GM18507 (cell line): Measurements from ENCODE around the gene KRTAP6-1.

ENCODE experiments used
- DNase-seq: peaks from one replicate; pipeline ENCODE4 v3.0.0; 2011; ENCODE audit warnings: low read depth; ENCODE audit not compliant: insufficient read length; ENCODE audit errors: extremely low spot score
- FAIRE-seq: peaks from 2 replicates; lab custom pipeline; 2011; peaks lifted over from hg19 to GRCh38; lab: Jason Lieb, UNC

The KRTAP6-1 gene, protein sequence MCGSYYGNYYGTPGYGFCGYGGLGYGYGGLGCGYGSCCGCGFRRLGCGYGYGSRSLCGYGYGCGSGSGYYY

DNA sequence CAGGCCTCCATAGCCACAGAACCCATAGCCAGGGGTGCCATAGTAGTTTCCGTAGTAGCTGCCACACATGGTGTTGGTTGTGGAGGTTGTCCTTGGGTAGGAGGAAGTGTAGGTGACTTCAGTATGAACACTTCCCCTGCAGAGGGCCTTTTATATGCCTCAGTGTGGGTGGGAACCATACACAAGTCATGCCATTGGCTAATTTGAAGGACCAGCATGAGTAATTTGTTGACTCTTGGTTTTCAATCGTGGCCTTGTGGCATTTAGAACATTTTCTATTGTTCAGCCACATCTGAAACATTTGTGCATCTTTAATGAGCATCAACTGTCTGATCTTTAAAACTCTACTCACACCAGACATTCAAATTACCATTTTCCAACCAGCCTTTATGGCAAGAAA lies at the start of gene KRTAP6-1:
Gene KRTAP6-1, minus strand, starts transcription at position 95 of the 400 bp plus-strand sequence. Its CDS starts 26 bp downstream, at position 69.
- FAIRE-seq: no peak
- no peak for DNase-seq

DNA sequence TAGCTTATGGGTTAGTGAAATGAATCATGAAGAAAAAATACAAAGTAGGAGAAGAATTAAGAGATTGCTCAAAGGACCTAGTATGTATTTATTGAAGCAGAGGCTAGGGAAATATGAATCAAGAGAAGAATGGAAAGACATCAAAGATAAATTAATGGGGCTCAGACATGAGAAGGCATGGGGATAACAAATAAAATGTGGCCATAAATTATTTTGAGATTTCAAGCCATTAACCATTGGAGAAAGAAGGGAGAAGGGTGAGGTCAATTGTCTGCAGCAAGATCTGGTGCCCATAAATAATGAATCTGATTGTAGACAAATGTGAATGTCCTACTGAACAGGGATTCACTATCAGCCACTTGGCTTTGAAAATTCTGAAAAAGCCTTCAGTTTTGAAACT lies 39.2 kb upstream of the KRTAP6-1 start:
- FAIRE-seq (no peak), DNase-seq (no peak)

DNA sequence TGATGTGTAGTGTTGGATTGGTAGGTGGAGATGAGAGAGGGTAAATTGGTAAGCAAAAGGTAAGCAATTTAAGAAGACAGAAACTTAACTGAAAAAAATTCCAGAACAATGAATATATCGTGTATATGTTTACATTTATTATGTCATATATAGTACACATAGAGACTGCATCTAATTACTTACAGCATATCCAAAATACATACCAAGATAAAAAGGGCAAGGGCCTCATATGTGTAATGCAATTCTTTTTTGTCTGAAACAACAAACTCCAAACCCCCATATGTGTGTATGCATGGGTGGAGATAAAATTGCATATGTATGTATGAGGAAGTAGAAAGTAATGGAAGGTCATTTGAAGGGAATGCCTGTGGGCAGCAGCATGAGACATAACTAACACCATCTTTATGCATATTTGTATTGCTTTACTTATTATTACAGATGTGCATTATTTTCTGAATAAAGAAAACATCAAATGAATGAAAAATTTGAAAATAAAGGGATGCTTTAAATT lies 33.2 kb upstream of the KRTAP6-1 start:
- FAIRE-seq: no peak

DNA sequence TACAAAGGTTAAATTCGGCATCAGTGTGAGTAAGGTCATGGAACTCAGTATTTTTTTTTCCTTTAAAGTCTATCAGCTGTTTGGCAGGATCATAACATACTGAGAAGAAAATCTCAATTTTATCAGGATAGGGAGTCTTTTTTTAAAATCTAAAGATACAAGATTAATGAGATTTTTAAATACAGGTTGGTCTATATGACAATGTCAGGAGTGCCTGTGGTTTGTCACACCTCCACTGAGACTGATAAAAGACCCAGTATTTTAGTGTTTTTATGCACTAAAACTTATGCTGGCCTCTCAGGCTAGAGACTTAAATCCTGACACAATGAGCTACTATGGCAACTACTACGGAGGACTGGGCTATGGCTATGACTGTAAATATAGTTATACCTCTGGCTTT lies 28.8 kb upstream of the KRTAP6-1 start, which contains the start of gene KRTAP20-3:
Gene KRTAP20-3, plus strand, starts transcription at position 301 of the 400 bp plus-strand sequence.
- no peak for FAIRE-seq

More for the DNA sequence above, 33.2 kb upstream of the KRTAP6-1 start:
- no peak for DNase-seq

DNA sequence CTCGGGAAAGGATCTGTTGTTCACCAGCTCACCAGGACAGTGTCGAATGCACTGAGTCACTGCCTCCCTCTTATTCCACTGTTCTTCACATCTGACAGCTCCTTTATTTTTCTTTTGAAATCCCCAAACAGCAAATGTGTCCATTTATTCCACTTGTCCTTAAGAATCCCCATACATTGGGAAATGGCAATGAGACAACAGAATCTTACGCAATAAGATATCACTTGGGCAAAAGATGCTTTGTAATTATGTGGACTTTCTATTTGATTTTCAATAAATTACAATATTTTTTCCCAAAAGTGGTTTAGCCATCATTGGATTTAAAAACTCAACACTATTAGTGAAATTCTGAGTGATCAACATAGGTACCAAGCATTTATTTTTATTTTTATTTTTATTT lies 25.0 kb upstream of the KRTAP6-1 start:
- FAIRE-seq (no peak), DNase-seq (no peak)

More for the DNA sequence above, 28.8 kb upstream of the KRTAP6-1 start, which contains the start of gene KRTAP20-3:
- DNase-seq: no peak

DNA sequence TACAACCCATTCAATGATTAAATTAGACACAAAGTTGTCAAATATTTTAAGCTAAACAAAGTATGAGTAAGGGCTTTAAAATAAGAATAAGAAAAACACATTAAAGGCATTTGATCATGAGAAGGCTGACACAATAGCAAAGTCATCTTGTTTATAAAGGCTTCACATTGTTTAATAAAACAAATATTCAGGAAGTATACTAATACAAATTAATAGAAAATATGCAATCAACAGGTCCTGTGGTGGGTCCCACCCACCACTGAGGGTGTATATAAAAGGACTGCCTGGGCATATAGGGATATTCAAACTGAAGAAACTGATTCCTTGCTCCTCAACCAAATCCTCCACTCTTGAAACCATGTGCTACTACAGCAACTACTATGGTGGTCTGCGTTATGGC lies 21.2 kb upstream of the KRTAP6-1 start, which contains the start of gene KRTAP20-2:
Gene KRTAP20-2, plus strand, starts transcription at position 301 of the 400 bp plus-strand sequence. Its CDS starts 58 bp downstream, at position 359.
- DNase-seq (no peak), FAIRE-seq (no peak)

DNA sequence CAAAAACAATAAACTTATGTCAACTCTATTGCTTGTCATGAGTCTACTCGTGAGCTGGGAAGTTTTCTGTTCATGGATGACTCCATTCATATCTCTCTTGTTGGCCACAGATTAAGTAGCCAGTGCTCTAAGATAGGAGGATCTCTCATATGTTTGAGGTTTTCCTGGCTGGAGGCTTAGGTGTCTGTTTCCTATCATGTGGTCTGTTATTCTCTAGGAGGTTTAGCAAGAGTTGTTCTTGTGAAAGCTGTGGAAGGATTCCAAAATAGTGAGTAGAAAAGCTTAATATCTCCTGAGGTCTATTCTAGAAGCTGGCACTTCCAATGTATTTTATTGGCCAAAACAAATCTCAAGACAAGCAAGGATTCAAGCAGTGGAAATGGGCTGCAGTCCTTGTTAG lies 15.5 kb upstream of the KRTAP6-1 start:
- FAIRE-seq (no peak), DNase-seq (no peak)

DNA sequence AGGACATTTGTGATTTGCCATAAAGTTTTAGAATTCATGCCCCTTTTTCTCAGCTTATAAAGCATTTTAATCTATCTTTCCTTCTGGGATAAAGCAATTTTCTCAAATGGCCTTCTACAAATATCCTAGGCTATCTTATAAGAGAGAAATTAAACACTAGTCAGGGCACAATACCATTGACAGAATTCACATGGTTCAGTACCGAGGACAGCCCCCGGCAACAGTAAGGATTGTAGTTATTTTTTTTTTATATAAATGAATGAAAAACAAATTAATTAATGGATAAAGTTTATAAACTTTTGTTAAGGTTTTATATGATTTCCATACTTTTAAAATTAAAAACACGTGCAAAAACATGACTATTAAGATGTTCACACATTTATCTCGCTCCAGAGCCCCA lies 14.4 kb upstream of the KRTAP6-1 start:
- no peak for DNase-seq
- FAIRE-seq: no peak

DNA sequence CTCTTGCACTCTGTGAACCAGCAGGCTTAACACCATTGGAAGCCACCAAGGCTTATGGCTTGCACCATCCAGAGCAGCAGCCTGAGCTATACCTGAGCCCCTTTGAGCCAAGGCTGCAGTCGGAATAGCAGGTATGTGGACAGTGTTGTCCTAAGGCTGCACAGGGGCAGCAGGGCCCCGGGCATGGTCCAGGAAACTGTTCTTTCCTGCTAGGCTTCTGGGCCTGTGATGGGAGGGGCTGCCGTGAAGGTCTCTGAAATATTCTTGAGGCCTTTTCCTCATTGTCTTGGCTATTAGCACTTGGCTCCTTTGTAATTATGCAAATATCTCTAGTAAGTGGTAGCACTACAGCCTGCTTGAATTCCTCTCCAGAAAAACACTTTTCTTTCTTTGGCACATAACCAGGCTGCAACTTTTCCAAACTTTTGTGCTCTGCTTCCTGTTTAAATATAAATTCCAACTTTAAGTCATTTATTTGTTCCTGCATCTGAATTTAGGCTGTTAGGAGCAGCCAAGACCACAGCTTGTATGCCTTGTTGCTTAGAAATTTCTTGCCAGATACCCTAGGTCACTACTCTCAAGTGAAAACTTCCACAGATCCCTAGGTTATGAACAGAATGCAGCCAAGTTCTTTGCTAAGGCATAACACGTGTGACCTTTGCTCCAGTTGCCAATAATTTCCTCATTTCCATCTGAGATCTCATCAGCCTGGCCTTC lies 11.9 kb upstream of the KRTAP6-1 start:
- no peak for FAIRE-seq
- DNase-seq: no peak

DNA sequence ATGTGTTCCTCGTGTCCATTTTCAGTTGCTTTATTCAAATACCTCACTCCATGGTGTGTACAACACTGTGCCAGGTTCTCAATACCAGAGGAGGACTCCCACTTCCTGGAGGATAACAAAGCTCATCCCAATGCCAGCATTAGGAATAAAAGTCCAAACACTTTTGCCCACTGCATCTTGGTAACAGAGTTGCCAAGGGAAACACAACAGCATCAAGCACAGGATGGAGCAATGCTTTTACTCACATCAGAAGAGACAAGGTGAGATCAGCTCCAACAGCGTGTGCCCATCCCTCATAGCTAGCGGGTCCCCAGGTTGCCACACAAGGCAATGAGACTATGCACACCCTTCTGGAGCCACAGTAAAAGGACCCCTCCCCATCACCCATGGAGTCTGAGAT lies 9.6 kb upstream of the KRTAP6-1 start:
- DNase-seq (no peak), FAIRE-seq (no peak)

DNA sequence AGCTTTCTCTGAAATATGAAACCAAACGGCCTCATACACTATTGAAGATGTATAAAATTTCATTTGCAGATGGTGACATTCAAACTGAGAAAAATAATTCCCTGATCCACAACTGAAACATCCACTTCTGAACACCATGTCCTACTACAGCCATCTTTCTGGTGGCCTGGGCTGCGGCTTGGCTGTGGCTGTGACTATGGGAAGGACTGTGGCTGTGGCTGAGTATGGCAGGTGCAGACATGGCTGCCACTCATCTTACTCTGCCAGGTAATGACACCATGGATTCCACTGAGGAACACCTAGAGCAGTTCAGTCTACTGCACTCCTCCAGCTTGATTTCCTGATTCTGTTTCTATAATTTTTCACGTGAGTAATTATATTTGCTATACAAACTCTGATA lies 6.8 kb upstream of the KRTAP6-1 start, which contains the start of gene KRTAP20-4:
Gene KRTAP20-4, plus strand, starts transcription at position 106 of the 400 bp plus-strand sequence.
- FAIRE-seq: no peak

DNA sequence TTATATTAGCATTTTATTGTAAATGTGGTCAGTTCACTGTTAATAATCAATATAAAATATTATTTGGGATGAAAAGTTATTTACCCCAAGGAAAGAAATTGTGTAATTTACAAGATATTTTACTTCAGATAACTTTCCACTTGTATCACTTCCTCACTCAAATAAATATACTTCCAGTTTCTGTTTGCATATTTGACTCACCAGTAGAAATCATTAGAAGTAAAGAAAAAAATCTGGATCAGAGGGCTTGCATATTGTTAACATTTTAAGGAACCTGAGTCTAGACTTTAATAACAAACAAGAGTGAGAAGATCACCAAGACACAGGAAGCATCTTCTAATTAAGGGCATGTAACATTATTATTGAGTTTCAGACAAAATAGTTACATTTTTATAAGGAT lies 6.3 kb upstream of the KRTAP6-1 start:
- DNase-seq (no peak), FAIRE-seq (no peak)

More for the DNA sequence above, 6.8 kb upstream of the KRTAP6-1 start, which contains the start of gene KRTAP20-4:
- no peak for DNase-seq

DNA sequence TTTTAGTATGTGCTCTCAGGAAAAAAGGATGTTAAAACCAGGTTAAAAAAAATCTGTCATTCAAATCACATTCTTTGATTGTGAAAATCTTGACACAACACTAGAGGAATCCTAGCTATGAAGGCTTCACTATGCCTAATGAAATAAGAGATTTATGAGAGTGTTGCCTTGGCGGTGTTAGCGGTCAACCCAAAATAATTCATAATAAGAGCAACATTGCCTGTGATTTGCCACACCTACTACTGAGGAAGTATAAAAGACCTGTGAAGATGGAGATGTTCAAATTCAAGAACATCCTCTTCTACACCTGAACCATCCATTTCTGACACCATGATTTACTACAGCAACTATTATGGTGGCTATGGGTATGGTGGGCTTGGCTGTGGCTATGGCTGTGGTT lies 2.4 kb upstream of the KRTAP6-1 start, which contains the start of gene KRTAP20-1:
Gene KRTAP20-1, plus strand, starts transcription at position 301 of the 400 bp plus-strand sequence. Its CDS starts 30 bp downstream, at position 331.
- DNase-seq (no peak), FAIRE-seq (no peak)

DNA sequence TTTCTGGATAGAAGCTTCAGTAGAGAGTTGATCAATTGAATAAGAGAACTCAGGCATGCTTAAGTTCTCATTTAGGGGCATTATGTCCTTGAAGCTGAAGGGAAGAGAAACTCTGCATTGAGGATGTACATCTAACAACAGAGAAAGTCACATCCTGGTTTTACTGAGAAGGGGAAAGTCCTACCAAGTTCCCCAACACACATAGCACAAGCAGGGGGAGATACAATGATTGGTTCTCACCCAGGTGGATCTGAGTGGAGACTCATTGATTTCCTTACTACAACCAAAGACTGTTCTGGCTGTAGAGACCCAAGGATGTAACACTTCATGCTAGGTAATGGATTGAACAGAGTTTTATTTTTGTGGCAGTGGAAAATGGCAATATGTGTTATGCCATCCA lies 1.5 kb upstream of the KRTAP6-1 start:
- DNase-seq (no peak), FAIRE-seq (no peak)

DNA sequence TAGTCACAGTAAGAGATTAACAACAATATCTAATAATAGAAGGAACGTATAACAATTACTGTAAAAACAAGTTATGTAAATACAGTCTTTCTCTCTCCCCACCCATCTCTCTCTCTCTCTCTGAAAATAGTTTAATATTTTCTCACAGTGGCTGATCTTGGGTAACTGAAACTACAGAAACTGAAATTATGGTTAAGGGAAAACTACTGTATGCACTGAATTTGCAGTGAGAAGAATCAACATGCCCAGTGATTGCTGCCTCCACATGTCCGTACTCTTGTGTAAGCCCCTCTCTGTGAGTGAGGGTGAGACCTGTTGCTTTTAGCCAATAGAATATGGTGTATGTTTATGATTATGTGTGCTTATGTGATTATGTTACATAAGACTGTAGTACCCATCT lies 1.6 kb downstream of the KRTAP6-1 start:
- DNase-seq (no peak), FAIRE-seq (no peak)

DNA sequence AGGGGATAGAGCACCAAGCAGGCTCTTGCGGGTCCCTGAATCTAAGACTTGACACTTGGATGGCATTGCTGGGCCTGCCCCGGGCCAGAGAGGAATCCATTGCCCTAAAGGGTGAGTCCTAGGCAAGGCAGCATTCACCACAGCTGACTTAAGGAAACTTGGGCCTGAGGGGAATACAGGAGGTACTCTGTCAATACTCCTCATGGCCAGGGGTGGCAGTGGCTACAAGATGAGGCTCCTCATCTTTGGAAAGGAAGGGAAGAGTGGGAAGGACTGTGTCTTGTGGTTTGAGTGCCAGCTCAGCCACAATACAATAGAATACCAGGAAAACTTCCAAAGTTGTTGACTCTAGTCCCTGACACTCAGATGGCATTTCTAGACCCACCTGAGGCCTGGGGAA lies 7.8 kb downstream of the KRTAP6-1 start:
- FAIRE-seq (no peak), DNase-seq (no peak)

DNA sequence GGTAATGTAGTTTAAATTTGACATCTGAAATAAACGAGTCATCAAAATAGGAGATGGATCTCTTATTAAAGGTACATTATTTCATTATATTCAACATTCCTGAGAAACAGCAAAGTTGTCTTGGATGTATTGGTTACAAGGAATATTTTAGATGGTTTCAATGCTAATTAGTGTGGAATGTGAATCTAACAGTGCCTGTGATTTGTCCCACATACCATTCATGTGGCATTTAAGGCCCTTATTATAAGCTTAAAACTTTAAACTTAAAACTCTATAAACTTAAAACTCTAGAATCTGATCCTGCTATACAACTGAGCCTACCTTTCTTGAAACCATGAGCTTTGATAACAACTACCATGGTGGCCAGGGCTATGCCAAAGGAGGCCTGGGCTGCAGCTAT lies 12.9 kb downstream of the KRTAP6-1 start, which contains the start of gene KRTAP22-1:
Gene KRTAP22-1, plus strand, starts transcription at position 301 of the 400 bp plus-strand sequence.
- no peak for FAIRE-seq
- DNase-seq: no peak

DNA sequence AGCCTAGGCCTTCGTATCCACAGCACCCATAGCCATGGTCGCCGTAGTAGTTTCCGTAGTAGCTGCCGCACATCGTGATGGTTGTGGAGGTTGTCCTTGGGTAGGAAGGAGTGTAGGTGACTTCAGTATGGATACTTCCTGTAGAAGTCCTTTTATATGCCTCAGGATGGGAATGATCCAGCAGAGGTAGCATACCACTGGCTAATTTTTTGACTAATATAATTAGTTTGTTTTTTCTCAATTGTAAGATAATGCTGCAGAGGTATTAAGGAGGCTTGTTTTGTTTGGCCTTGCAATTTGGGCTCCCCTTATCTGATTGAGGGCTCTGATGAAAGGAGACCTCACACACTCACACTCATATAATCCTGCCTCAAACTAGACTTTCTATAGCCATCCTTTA lies 14.9 kb downstream of the KRTAP6-1 start, which contains the start of gene KRTAP6-2:
Gene KRTAP6-2, minus strand, starts transcription at position 101 of the 400 bp plus-strand sequence. Its CDS starts 28 bp downstream, at position 73.
- FAIRE-seq: no peak

DNA sequence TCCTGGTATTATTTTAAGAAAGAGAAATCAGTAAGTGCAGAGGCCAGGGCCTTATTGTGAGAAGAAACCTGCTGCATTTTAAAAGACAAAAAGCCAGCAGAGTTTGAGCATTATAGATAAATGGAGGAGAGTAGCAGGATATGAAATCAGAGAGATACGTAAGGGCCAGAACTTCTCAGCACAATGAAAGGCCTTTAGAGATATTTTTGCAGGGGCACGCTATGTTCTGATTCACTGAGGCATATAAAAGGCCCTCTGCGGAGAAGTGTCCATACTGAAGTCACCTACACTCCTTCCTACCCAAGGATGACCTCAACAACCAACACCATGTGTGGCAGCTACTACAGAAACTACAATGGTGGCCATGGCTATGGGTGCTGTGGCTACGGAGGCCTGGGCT lies 21.6 kb downstream of the KRTAP6-1 start, which contains the start of gene KRTAP6-3:
Gene KRTAP6-3, plus strand, starts transcription at position 301 of the 400 bp plus-strand sequence. Its CDS starts 6 bp downstream, at position 307.
- DNase-seq (no peak), FAIRE-seq (no peak)

More for the DNA sequence above, 14.9 kb downstream of the KRTAP6-1 start, which contains the start of gene KRTAP6-2:
- DNase-seq: no peak

DNA sequence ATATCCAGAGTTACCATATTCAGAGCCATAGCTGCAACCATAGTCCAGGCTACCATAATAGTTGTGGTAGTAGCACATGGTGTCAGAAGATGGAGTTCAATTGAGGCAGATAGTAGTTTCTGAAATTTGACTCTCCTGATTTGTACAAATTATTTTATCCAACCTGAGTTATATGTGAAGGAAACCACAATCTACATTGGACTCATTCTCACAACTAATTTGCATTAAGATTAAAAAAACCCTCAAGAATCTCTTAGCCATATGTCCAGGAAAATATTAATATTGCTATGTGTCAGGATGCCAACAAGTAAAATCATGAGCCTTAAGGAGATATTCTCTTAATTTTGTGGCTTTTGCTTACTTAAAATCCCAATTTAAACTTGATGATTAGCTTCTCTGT lies 23.4 kb downstream of the KRTAP6-1 start, which contains the start of gene KRTAP22-2:
Gene KRTAP22-2, minus strand, starts transcription at position 101 of the 400 bp plus-strand sequence.
- DNase-seq: no peak
- FAIRE-seq: no peak
